HepG2 (cell line): ENCODE data around the gene PRR35. TPM values are rescaled to one million over a fixed set of nuclear protein-coding genes. Genes with fewer than 3 reads are reported as not detected.
A peak's percentile ranks its signal among the peaks of the same experiment; 100 is the strongest.

Experiments
- ARID2 ChIP-seq: sonication (generic); formaldehyde crosslinking; IDR thresholded peaks from 2 replicates; pipeline ENCODE4 v1.8.1; 2022; ENCODE audit warnings: mild to moderate bottlenecking, missing genetic modification reagents, borderline replicate concordance
- CC2D1A ChIP-seq: sonication (generic); formaldehyde crosslinking; IDR thresholded peaks from 2 replicates; pipeline ENCODE4 v1.8.1; 2023; ENCODE audit warnings: mild to moderate bottlenecking, missing genetic modification reagents
- DPF2 ChIP-seq: sonication (generic); formaldehyde crosslinking; IDR thresholded peaks from 2 replicates; pipeline ENCODE4 v1.4.0; 2020; ENCODE audit warnings: mild to moderate bottlenecking, low read depth, missing genetic modification reagents, borderline replicate concordance
- GATA4 ChIP-seq: sonication (generic); IDR thresholded peaks from 2 replicates; pipeline ENCODE4 v1.6.1; 2016; ENCODE audit warnings: antibody characterized with exemption, low read depth, borderline replicate concordance
- GATAD2A ChIP-seq: IDR thresholded peaks from 2 replicates; pipeline ENCODE4 v1.6.1; 2016
- GZF1 ChIP-seq: sonication (generic); formaldehyde crosslinking; IDR thresholded peaks from 2 replicates; pipeline ENCODE4 v1.5.1; 2020; ENCODE audit warnings: mild to moderate bottlenecking, missing genetic modification reagents
- NAIF1 ChIP-seq: sonication (generic); formaldehyde crosslinking; IDR thresholded peaks from 2 replicates; pipeline ENCODE4 v1.5.0; 2020; ENCODE audit warnings: mild to moderate bottlenecking, missing genetic modification reagents, borderline replicate concordance
- TCF12 ChIP-seq, 2 experiments: fragments of 450-650 bp in 1 of 2; sonication (generic) in 1 of 2; formaldehyde crosslinking in 1 of 2; IDR thresholded peaks; 2 replicates each; pipeline versions ENCODE4 v1.6.1 to v1.8.0; 2017 to 2022; ENCODE audit warnings: antibody characterized with exemption in 1 of 2, mild to moderate bottlenecking in 1 of 2, missing genetic modification reagents in 1 of 2, moderate library complexity in 1 of 2
- ZEB1 ChIP-seq: IDR thresholded peaks from 2 replicates; pipeline ENCODE4 v1.6.1; 2012; ENCODE audit warnings: mild to moderate bottlenecking, low read depth, inconsistent platforms; ENCODE audit not compliant: insufficient replicate concordance
- ZFP36L1 ChIP-seq: sonication (generic); formaldehyde crosslinking; IDR thresholded peaks from 2 replicates; pipeline ENCODE4 v1.8.0; 2022; ENCODE audit warnings: mild to moderate bottlenecking, missing genetic modification reagents, moderate library complexity
- ZNF12 ChIP-seq: sonication (generic); formaldehyde crosslinking; IDR thresholded peaks from 2 replicates; pipeline ENCODE4 v1.5.0; 2020; ENCODE audit warnings: missing genetic modification reagents
- ZNF282 ChIP-seq: fragments of 450-650 bp; IDR thresholded peaks from 2 replicates; pipeline ENCODE4 v1.6.1; 2018; ENCODE audit not compliant: partially characterized antibody
- polyA plus RNA-seq, 8 experiments: library from polyadenylated mRNA; depleted of rRNA in 3 of 8; stranded (reverse) in 7 of 8; unstranded in 1 of 8; fragments of >200 nt; fragmentation: Illumina TruSeq in 4 of 8; extraction: Trizol in 4 of 8; gene quantifications; 2 replicates each; pipeline versions ENCODE4 v1.2.1 to v1.2.3, GENCODE V29; 2011 to 2016; ENCODE audit warnings: low read depth in 4 of 8, missing spikeins in 1 of 8, mixed read lengths in 1 of 8; ENCODE audit not compliant: insufficient read depth in 1 of 8
- total RNA-seq, 5 experiments: library from RNA; depleted of rRNA; stranded (reverse); fragments of >200 nt; fragmentation: Illumina TruSeq; extraction: Trizol; gene quantifications; 2 replicates each; pipeline ENCODE4 v1.2.3, GENCODE V29; 2016; ENCODE audit warnings: low read depth in 1 of 5
- TF ChIP-seq, protein P1 (sequence below): sonication (generic); formaldehyde crosslinking; conservative IDR thresholded peaks from 2 replicates; pipeline ENCODE4 v1.4.0; 2020; ENCODE audit warnings: missing genetic modification reagents
- TF ChIP-seq, protein P2 (sequence below): sonication (generic); formaldehyde crosslinking; IDR thresholded peaks from 2 replicates; pipeline ENCODE4 v1.4.0; 2020; ENCODE audit warnings: missing genetic modification reagents, mild to moderate bottlenecking, borderline replicate concordance
- TF ChIP-seq, protein P3 (sequence below): sonication (generic); formaldehyde crosslinking; conservative IDR thresholded peaks from 2 replicates; pipeline ENCODE4 v1.8.0; 2022; ENCODE audit warnings: low read depth, missing genetic modification reagents

PRR35 gene
- total and polyA plus RNA-seq, 2 of the 13 experiments (the other 11 are each of a cell fraction or from before 2014, with no cell fraction given): 0.07 to 0.16 TPM

DNA sequence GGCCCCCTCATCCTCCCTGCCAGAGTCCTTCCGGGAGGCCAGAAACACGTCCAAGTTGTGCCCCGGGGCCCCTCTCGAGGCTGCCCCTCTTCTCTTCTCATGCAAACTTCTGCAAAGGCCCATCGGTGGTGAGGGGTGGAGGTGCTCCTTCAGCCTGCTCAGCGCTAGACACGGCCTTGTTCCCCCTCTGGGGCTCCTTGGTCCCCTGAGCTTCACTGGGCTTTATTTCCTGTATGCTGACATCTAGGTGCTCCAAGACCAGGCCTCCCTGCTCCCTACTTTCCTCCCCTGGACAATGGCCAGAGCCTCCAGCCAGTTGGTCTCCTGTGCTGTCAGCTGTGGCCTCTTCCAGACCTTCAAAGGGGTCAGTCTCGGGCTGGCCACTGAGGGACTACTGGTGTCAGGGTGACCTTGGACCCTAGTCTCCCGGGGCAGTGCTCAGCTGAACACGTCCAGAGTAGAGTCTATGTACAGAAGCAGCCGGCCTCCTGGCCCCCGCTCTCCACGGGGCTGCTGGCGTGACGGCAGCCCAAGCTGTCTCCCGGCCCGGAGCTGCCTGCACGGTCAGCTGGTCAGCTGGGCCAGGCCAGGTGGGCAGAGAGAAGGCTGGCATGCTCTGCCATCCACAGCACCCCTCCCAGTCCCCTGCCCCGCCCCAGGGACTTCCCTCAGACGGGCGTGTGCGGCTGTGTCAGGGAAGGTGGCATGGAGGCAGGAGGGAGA, 1.7 kb upstream of the PRR35 start (continued):
- TF ChIP-seq, protein P1, sequence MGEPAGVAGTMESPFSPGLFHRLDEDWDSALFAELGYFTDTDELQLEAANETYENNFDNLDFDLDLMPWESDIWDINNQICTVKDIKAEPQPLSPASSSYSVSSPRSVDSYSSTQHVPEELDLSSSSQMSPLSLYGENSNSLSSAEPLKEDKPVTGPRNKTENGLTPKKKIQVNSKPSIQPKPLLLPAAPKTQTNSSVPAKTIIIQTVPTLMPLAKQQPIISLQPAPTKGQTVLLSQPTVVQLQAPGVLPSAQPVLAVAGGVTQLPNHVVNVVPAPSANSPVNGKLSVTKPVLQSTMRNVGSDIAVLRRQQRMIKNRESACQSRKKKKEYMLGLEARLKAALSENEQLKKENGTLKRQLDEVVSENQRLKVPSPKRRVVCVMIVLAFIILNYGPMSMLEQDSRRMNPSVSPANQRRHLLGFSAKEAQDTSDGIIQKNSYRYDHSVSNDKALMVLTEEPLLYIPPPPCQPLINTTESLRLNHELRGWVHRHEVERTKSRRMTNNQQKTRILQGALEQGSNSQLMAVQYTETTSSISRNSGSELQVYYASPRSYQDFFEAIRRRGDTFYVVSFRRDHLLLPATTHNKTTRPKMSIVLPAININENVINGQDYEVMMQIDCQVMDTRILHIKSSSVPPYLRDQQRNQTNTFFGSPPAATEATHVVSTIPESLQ (CRISPR knock-in tag): no peak
- TF ChIP-seq ARID2 (no peak), DPF2 (CRISPR knock-in tag) (peak; percentile 55), ZFP36L1 (no peak), ZEB1 (no peak), GZF1 (CRISPR knock-in tag) (peak; percentile 66; the same call in 1 of the 2 replicates), ZNF282 (no peak), TCF12 (IDR thresholded peaks at IDR 0.05) (no peak), TCF12 (CRISPR knock-in tag; IDR thresholded peaks at IDR 0.05) (no peak), NAIF1 (0 out of 2 replicates have a peak, but pooled peaks have one; percentile 77), ZNF12 (CRISPR knock-in tag) (no peak), GATAD2A (CRISPR knock-in tag) (peak; percentile 91), GATA4 (no peak; the same call in 1 of the 2 replicates), CC2D1A (CRISPR knock-in tag) (no peak)
- TF ChIP-seq, protein P2, sequence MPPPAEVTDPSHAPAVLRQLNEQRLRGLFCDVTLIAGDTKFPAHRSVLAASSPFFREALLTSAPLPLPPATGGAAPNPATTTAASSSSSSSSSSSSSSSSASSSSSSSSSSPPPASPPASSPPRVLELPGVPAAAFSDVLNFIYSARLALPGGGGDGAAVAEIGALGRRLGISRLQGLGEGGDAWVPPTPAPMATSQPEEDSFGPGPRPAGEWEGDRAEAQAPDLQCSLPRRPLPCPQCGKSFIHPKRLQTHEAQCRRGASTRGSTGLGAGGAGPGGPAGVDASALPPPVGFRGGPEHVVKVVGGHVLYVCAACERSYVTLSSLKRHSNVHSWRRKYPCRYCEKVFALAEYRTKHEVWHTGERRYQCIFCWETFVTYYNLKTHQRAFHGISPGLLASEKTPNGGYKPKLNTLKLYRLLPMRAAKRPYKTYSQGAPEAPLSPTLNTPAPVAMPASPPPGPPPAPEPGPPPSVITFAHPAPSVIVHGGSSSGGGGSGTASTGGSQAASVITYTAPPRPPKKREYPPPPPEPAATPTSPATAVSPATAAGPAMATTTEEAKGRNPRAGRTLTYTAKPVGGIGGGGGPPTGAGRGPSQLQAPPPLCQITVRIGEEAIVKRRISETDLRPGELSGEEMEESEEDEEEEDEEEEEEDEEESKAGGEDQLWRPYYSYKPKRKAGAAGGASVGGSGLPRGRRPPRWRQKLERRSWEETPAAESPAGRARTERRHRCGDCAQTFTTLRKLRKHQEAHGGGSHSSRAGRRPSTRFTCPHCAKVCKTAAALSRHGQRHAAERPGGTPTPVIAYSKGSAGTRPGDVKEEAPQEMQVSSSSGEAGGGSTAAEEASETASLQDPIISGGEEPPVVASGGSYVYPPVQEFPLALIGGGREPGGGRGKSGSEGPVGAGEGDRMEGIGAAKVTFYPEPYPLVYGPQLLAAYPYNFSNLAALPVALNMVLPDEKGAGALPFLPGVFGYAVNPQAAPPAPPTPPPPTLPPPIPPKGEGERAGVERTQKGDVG (CRISPR knock-in tag): no peak
- TF ChIP-seq, protein P3, sequence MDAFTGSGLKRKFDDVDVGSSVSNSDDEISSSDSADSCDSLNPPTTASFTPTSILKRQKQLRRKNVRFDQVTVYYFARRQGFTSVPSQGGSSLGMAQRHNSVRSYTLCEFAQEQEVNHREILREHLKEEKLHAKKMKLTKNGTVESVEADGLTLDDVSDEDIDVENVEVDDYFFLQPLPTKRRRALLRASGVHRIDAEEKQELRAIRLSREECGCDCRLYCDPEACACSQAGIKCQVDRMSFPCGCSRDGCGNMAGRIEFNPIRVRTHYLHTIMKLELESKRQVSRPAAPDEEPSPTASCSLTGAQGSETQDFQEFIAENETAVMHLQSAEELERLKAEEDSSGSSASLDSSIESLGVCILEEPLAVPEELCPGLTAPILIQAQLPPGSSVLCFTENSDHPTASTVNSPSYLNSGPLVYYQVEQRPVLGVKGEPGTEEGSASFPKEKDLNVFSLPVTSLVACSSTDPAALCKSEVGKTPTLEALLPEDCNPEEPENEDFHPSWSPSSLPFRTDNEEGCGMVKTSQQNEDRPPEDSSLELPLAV (CRISPR knock-in tag): no peak
